GM18873 (cell line): Measurements from ENCODE around the gene MRPL57.
A peak's percentile ranks its signal among the peaks of the same experiment; 100 is the strongest.
"Not testable (repeated sequence)": the region's sequence is repeated elsewhere in the genome, so short reads cannot be mapped to it uniquely, and the experiment has no call there.

Experiments
- ATAC-seq: cut with Tn5 transposase; IDR thresholded peaks from one replicate; pipeline ENCODE4 v1.9.1; 2021; ENCODE audit warnings: mild to moderate bottlenecking, moderate library complexity, moderate number of reproducible peaks; ENCODE audit not compliant: unreplicated experiment, low FRiP score

MRPL57 gene

DNA sequence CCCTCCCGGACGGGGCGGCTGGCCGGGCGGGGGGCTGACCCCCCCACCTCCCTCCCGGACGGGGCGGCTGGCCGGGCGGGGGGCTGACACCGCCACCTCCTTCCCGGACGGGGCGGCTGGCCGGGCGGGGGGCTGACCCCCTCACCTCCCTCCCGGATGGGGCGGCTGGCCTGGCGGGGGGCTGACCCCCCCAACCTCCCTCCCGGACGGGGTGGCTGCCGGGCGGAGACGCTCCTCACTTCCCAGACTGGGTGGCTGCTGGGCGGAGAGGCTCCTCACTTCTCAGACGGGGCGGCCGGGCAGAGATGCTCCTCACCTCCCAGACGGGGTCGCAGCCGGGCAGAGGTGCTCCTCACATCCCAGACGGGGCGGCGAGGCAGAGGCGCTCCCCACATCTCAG lies 10.0 kb downstream of the MRPL57 start:
- ATAC-seq: not testable (repeated sequence)

DNA sequence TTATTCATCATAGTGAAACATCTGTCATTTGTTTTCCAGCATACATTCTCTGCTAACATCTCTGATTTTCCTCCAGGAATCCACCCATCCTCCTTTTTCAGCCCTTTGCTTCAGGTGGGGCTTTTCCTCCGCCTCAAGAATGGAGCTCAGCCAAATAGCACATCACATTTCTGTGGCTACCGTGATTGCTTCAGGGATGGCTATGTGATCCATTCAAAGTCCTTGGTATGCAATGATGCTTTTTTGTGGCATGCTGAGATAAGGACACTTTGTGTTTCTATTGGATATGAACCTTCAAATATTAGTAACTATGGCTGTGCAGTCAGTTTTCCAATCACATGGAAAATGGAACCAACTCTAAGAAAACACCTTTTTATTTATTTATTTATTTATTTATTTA lies 18.3 kb downstream of the MRPL57 start:
- ATAC-seq: not testable (repeated sequence)

DNA sequence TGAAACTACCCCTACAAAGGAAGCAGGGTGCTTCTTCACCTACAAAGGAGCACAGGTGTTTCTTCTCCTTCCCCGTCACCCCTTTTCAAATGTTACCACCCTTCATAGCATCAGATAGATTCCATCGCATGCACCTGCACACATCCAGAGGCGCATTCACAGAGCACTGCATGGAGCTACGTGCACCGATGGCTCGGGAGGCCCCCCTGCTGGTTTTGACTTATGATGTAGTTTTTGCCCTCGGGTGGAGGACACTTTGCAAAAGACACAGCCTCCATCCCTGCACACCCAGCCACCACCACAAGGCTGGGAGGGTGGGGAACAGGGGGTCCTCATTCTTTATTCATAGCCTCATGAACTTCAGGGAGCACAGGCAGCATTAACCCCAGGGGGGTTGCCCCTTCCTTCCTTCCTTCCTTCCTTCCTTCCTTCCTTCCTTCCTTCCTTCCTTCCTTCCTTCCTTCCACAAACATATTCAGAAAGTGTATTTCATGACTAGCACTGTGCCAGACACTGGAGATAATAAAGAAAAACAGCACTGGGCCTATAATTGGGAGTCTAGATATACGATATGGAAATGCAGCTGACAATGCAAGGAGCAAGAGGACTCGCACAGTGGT lies 21.3 kb downstream of the MRPL57 start:
- not testable (repeated sequence) for ATAC-seq

DNA sequence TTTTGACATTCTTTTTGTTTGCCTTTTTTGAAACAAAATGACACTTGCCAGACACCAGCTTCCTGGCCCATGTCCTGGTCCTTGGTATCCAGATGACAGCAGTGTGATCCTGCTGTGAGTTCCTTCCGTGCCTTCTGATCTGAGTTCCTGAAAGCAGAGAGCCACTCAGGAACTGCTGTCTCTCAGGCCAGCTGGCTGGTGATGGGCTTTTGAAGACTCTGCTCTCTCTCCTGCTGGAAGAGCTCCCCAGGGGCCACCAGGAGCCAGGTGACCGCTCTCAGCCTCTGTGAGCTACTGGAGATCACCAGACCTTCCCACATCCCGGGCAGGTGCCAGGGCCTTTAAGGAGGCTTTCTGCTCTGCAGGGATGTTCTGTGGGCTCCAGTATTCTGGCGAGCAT lies 21.9 kb downstream of the MRPL57 start:
- ATAC-seq: not testable (repeated sequence)

DNA sequence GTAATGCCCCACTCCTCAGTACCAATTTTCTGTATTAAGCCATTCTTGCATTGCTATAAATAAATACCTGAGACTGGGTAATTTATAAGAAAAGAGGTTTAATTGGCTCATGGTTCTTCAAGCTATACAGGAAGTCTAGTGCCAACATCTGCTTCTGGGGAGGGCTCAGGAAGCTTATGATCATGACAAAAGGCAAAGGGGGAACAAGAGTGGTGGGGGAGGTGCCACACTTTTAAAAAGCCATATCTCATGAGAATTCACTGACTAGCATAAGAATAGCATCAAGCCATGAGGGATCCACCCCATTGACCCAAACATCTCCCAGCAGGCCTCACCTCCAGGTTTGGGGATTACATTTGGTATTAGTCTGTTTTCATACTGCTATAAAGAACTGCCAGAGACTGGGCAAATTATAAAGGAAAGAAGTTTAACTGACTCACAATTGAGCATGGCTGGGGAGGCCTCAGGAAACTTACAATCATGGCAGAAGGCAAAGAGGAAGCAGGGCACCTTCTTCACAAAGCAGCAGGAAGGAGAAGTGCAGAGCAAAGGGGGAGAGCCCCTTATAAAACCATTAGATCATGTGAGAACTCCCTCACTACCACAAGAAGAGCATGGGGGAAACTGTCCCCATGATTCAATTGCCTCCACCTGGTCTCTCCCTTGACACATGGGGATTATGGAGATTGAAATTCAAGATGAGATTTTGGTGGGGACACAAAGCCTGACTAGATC lies 25.2 kb downstream of the MRPL57 start:
- ATAC-seq: not testable (repeated sequence)

DNA sequence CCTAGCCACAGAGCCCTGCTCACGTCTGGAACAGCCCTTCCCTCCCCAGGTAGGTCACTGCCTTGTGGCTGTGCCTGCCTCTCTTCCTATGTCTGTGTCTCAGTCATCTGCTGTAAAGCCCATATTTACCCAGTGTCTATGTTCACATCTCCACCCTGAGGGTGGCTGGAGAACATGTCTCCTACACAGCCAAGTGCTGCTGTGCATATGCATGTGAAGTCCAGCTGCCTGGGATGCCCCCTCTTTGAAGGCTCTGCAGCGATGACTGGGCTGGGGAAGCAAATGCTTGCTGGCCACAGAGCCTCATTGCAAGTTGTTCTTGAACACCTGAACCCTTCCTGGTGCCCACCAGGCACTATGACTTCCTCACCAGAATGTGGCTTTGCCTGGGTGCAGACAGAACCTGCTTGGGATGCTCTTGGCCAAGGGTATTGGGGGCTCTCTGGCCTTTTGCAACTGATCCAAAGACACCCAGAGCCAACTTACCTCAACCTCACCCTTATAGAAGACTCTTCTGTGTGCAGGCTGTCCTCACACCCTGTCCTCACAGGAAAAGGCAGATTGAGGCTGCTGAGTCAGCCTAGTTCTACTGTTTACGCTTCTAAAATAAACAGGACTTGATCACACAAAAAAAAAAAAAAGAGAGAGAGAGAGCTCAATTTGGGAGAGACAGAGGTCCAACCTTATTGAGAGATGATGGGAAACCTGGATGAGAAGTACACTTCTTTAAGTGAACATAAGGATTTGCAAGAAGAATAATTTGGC lies 26.5 kb downstream of the MRPL57 start:
- ATAC-seq: no peak

DNA sequence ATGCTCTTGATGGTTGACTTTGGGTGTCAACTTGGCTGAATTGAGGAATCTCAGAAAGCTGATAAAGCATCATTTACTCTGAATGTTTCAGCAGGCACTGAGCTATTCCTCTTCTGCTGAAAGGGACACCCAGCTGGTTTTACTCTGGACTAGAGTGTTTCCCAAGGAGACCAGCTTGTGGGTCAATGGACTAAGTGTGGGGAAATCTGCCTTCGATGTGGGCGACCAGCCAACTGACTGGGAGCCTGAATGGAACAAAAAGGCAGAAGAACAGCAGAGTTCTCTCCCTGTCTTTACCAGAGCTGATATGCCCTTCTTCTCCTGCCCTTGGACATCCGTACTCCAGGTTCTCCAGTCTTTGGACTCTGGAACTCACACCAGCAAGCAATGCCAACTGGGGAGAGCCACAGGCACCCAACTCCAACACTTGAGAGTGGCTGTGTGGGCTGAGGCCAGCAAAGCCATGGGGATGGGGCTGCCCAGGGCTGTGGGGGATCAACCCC lies 32.2 kb downstream of the MRPL57 start:
- no peak for ATAC-seq

DNA sequence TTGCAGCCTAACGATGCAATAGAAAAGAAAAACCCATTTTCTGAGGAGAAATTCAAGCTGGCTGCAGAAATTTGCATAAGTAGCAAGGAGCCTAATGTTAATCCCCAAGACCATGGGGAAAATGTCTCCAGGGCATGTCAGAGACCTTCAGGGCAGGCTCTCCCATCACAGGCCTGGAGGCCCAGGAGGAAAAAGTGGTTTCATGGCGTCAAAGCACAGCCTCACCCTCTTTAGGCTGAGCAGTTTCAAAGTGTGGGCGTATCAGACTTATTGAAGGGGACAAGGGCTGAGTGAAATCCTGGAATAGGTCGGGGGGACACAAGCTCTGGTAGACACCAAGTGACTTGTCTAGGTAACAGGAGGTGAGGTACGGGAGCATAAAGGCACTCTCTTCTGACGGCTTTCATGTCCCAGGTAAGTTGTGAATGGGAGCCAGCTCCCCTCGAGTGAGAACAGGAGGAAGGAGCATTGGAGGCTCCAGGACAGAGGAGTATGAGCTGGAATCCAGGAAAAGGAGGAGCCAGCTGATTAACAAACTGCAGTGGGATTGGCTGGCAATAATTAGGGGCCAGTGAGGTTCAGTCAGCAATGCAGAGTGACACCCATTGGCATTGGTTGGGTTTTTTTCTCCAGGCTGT lies 35.8 kb downstream of the MRPL57 start:
- no peak for ATAC-seq

DNA sequence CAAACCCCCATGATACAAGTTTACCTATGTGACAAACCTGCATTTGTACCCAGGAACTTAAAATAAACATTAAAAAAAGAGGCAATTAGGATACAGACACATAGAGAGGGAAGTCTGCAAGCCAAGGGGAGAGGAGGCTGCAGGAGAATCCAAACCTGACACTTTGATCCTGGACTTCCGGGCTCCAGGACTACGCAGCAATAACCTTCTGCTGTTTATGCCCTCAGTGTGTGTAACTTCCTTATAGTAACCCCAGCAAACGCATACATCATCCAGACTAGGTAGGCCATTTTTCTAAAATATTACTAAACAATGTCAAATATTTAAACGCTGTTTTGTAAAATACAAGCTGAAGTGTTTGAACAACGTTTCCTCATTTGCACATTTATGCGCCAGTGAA lies 39.0 kb downstream of the MRPL57 start:
- not testable (repeated sequence) for ATAC-seq

DNA sequence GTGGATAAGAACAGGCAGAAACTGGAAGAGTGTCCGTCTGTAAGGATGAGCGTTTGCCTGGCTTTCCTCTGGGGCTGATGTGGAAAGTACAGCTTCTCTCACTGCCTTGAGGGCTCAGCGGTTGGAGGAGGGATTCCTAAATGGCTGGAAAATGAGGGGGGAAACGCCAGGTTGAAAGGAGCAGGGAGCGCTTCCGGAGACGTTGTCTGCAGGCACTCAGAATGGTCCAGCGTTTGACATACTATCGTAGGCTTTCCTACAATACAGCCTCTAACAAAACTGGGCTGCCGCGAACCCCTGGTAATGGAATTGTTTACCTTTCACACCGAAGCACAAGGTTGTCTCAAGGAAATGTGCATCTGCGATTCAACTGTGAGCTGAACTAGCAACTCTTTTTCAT lies 39.9 kb downstream of the MRPL57 start:
- ATAC-seq: no peak

DNA sequence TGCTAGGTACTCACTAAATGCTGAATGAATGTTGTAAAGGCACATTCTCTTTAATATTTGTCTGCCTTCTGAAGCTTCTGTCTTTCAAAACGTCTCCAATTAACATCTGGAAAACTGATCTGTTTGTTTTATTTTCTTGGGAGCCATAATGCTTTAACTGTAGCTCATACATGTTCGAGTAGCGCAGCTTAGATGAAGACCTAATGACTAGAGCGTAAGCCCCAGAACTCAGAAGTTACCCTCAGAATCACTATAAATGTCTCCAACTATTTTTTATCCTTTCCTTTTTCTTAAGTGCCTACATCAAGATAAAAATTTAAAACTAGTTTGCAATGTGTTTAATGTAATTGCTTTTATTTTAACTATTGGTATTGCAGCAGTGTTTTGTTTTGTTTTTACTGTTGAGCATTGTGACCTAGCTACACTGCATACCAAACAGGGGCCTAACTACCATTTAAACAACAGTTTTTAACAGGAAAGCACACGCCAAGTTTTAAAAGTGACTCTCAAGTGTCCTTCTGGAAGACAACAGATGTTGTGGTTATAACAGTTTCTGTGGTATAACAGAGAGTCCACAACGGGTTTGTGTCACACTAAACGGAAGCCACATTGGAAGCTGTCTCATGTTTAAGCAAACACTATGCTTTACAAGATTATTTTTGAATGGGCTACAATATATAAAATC lies 42.0 kb downstream of the MRPL57 start:
- peak; percentile 98 for ATAC-seq

DNA sequence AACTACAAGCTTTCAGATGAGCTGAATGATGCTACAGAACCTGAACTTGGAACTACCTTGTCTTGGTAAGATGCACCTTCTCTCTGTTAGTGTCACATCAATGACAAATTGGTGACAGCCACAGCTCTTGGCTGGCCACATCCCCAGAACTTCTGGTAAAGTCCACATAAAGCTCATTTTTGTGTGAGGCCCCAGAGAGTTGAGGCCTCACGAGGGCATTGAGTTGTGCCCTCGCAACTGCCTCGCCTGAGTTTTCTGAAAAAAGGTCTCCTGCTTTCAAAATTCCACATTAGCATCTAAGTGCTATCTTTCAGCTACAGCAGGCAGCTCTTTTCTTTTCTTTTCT lies 42.6 kb downstream of the MRPL57 start:
- peak; percentile 45 for ATAC-seq

DNA sequence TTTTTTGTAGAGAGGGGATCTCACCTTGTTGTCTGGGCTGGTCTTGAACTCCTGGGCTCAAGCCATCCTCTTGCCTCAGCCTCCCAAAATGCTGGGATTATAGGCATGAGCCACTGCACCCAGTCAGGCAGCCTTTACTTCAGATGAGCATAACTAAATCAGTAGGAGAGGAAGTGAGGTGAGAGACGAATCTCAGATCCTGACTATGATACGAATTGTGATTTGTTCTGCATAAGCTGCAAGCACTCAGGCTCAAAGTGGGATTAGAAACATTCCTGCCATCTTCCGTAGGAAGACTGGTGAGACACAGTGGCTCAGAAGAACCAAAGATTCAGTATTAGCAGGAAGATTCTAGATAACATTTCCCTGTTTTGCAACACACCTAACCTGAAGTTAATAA lies 43.3 kb downstream of the MRPL57 start:
- not testable (repeated sequence) for ATAC-seq

DNA sequence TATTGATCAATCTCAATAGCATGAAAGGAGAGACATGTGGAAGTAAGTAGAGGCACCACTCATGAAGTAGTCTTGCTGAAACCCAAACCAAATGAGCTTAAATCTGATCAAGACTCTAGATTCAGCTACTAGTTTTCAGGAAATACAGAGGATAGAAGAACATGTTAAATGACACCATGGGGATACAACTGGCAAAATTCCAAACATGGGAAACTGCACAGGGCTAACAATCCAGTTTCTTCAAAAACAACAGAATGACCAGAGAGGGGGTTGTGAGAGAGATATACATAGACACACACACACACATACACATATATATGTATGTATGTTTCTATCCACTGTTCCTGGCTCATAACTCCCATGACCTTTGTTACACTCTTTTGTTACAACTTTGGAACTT lies 44.8 kb downstream of the MRPL57 start:
- ATAC-seq: no peak

DNA sequence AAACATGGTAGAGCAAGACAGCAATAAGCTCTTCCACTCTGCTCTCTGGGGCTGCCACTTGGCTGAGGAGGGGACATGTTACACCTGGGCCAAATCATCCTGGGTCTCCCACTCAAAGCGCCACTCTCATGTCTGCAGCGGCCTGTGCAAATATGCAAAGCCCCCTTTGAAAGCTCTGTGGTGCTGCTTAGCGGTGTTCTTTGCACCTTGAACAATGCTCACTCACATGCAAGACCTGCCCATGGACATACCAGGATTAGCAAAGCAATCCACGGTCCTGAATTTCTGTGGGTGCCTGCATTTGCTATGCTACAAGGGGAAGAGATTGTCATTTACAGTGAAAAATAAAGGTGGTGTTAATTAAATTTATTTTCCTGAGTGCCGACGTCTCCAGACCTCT lies 48.6 kb downstream of the MRPL57 start:
- no peak for ATAC-seq

DNA sequence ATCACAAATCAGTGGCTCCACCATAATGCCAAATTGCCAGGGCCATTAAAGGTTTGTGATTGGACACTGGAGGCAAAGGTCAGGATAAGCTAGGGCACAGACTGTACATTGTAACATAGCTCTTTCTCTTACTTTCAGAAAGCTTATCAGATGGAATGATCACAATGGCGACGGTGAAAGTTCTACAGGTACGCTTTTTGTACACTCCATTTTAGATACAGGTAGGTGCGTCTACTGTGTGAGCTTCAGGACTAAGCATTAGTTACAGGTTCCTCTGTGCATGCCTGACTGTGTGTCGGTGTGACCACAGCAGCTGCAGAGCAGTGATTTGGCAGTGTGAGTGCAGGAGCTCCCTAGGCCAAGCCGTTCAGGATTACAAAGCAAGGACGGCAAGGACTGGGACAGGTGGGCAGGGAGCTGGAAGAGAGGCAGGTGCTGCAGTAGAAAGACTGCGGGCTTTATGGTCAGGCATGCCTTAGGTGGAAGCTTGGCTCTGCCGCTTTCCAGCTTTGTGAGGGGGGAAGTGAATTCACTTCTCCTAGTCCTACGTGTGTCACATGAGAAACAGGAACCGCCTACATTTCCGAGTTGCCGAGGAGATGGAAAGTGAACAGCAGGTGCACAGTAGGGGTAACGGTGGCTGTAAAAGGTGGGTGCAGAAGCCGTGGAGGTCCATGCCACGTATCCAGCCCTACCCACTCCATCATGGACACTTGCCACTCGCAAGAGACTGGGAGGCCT lies 49.6 kb downstream of the MRPL57 start:
- no peak for ATAC-seq

DNA sequence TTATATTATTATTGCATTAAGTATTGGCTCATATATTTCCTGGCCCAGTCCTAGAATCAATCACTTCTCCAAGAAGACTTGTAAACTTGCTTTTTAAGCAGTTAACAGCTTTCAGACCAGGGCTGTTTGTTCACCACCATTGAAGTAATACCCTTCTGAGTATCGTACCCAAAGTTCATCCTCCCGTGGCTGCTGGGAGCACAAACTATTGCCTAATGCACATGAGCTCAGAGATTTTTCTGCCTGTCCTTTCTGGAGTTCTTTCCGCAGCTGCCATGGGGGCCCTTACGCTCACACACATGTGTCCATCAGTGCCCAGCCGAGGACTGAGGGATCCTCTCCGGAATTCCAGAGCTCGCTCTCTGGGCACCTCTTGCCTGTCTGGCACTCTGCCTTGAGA lies 51.5 kb downstream of the MRPL57 start:
- ATAC-seq: no peak
